Endothelial cell of umbilical vein (primary cell): ENCODE data around the gene NDUFB4. TPM values are rescaled to one million over a fixed set of nuclear protein-coding genes. Genes with fewer than 3 reads are reported as not detected.

ENCODE experiments used
- BruUV-seq: library from RNA; stranded (reverse); fragments of 400-500 nt; replicated peaks from 2 replicates; lab custom pipeline; 2021; lab: Mats Ljungman, UMichigan
- CTCF ChIA-PET: fragments of 300-600, 350-600 bp; sonication (Branson Sonifier 250); formaldehyde crosslinking; loops from one replicate; lab custom pipeline; 2021; ENCODE audit warnings: antibody characterized with exemption, inconsistent platforms; lab: Charles Lee
- POLR2A ChIA-PET: fragments of 300-600, 350-600 bp; sonication (Branson Sonifier 250); formaldehyde crosslinking; loops from one replicate; lab custom pipeline; 2021; ENCODE audit warnings: antibody characterized with exemption, inconsistent platforms; lab: Charles Lee
- DNase-seq: peaks from one replicate; pipeline ENCODE4 v3.0.0-alpha.2; 2011; ENCODE audit warnings: low read depth, low spot score
- FAIRE-seq: peaks from 2 replicates; lab custom pipeline; 2011; peaks lifted over from hg19 to GRCh38; lab: Jason Lieb, UNC
- H2AFZ ChIP-seq: 2 replicates; pipeline ENCODE4 v1.6.0; 2012; ENCODE audit warnings: low read depth, low read length, control low read depth, inconsistent platforms
- H3K27ac ChIP-seq: 2 replicates; pipeline ENCODE4 v1.5.1; 2011; ENCODE audit warnings: low read depth, mild to moderate bottlenecking, control low read depth, low read length, moderate library complexity; ENCODE audit not compliant: insufficient read depth
- H3K27me3 ChIP-seq, 2 experiments: 2 replicates each; pipeline versions ENCODE4 v1.6.0 to v1.6.1; 2011; ENCODE audit warnings: low read length in 2 of 2, mixed read lengths in 1 of 2; ENCODE audit not compliant: control insufficient read depth in 2 of 2, insufficient read depth in 2 of 2
- H3K36me3 ChIP-seq, 2 experiments: 2 replicates in 1 of 2; 3 replicates in 1 of 2; pipeline ENCODE4 v1.5.1; 2011; ENCODE audit warnings: low read length in 2 of 2, mild to moderate bottlenecking in 1 of 2, moderate library complexity in 1 of 2; ENCODE audit not compliant: control insufficient read depth in 2 of 2, insufficient read depth in 2 of 2; ENCODE audit errors: extremely low read depth in 1 of 2
- H3K4me1 ChIP-seq: 3 replicates; pipeline ENCODE4 v1.5.1; 2011; ENCODE audit warnings: mild to moderate bottlenecking, low read length; ENCODE audit not compliant: control insufficient read depth, insufficient read depth; ENCODE audit errors: extremely low read depth
- H3K4me2 ChIP-seq: 2 replicates; pipeline ENCODE4 v1.6.1; 2011; ENCODE audit warnings: low read length, control low read depth, mixed read lengths; ENCODE audit not compliant: insufficient read depth
- H3K4me3 ChIP-seq, 3 experiments: fragments of 200-600 bp in 1 of 3; sonication (generic), shearing (Covaris generic) in 1 of 3; replicated peaks in 1 of 3; 2 replicates each; pipeline ENCODE4 v1.5.1; 2011 to 2016; ENCODE audit warnings: control low read depth in 3 of 3, low read length in 3 of 3, mild to moderate bottlenecking in 2 of 3, inconsistent platforms in 1 of 3, low read depth in 1 of 3, moderate library complexity in 1 of 3; ENCODE audit not compliant: insufficient read depth in 1 of 3
- H3K79me2 ChIP-seq: 2 replicates; pipeline ENCODE4 v1.6.0; 2012; ENCODE audit warnings: low read length, inconsistent platforms; ENCODE audit not compliant: control insufficient read depth, insufficient read depth
- H3K9ac ChIP-seq: replicated peaks from 2 replicates; pipeline ENCODE3; 2011; ENCODE audit warnings: low read length, control low read depth; ENCODE audit not compliant: insufficient read depth; ENCODE audit errors: extremely low read depth
- H3K9me1 ChIP-seq: replicated peaks from 3 replicates; pipeline ENCODE4 v1.6.0; 2011; ENCODE audit warnings: mild to moderate bottlenecking, low read length; ENCODE audit not compliant: control insufficient read depth, insufficient read depth; ENCODE audit errors: extremely low read depth
- H3K9me3 ChIP-seq: replicated peaks from 2 replicates; pipeline ENCODE4 v1.5.1; 2012; ENCODE audit warnings: low read length, inconsistent platforms; ENCODE audit not compliant: control insufficient read depth, insufficient read depth
- H4K20me1 ChIP-seq: replicated peaks from 2 replicates; pipeline ENCODE3; 2011; ENCODE audit warnings: mild to moderate bottlenecking, low read length; ENCODE audit not compliant: control insufficient read depth, insufficient read depth; ENCODE audit errors: extremely low read depth
- EZH2 ChIP-seq: IDR thresholded peaks from 2 replicates; pipeline ENCODE4 v1.6.1; 2012; ENCODE audit warnings: borderline replicate concordance, low read depth, mild to moderate bottlenecking, moderate library complexity, low read length, inconsistent platforms; ENCODE audit not compliant: severe bottlenecking
- FOS ChIP-seq: IDR thresholded peaks from 2 replicates; pipeline ENCODE4 v1.6.1; 2011; ENCODE audit warnings: mild to moderate bottlenecking, low read length, moderate library complexity, borderline replicate concordance; ENCODE audit not compliant: insufficient read depth
- GATA2 ChIP-seq: IDR thresholded peaks from 2 replicates; pipeline ENCODE4 v1.7.0; 2011; ENCODE audit warnings: low read depth, mild to moderate bottlenecking, moderate library complexity, mixed read lengths, low read length; ENCODE audit not compliant: insufficient read length, insufficient read depth
- JUN ChIP-seq: IDR thresholded peaks from 2 replicates; pipeline ENCODE4 v1.6.1; 2011; ENCODE audit warnings: borderline replicate concordance, low read depth; ENCODE audit not compliant: insufficient read length, insufficient read depth
- MYC ChIP-seq: IDR thresholded peaks from one replicate; pipeline ENCODE4 v1.6.1; 2011; ENCODE audit warnings: mild to moderate bottlenecking, low read depth, low read length
- POLR2A ChIP-seq: IDR thresholded peaks from 2 replicates; pipeline ENCODE4 v1.6.1; 2012; ENCODE audit warnings: low read depth, mild to moderate bottlenecking, control low read depth, low read length
- POLR2AphosphoS5 ChIP-seq: IDR thresholded peaks from 2 replicates; pipeline ENCODE4 v1.6.1; 2012; ENCODE audit warnings: low read depth, mild to moderate bottlenecking, control low read depth, low read length, moderate library complexity; ENCODE audit not compliant: insufficient read depth
- dilution Hi-C: fragments of 300-500 bp; cut with MboI; formaldehyde crosslinking; loops from one replicate; pipeline ENCODE4 v1.15.0; 2019; ENCODE audit warnings: low sequenced_read_pairs; ENCODE audit not compliant: extremely low pct_ligation_motif_present
- intact Hi-C: fragments of 100-400 bp; cut with micrococcal nuclease; formaldehyde crosslinking; loops from one replicate; pipeline ENCODE4 v1.10.0; 2022
- polyA plus RNA-seq, 4 experiments: library from polyadenylated mRNA; depleted of rRNA in 3 of 4; stranded (reverse) in 3 of 4; unstranded in 1 of 4; fragments of >200 nt; gene quantifications; 2 replicates each; pipeline versions ENCODE4 v1.2.1 to v1.2.3, GENCODE V29; 2011 to 2012; ENCODE audit warnings: missing spikeins in 1 of 4
- total RNA-seq: library from RNA; stranded (reverse); gene quantifications from 2 replicates; pipeline ENCODE4 v1.2.3, GENCODE V29; 2021
- TF ChIP-seq, protein P1 (sequence below), 2 donors: IDR thresholded peaks; 1 replicate in 1 of 2; 2 replicates in 1 of 2; pipeline ENCODE4 v1.5.1; 2011; ENCODE audit warnings: low read length in 2 of 2, mild to moderate bottlenecking in 2 of 2, moderate library complexity in 2 of 2, control low read depth in 1 of 2, inconsistent platforms in 1 of 2, low read depth in 1 of 2; ENCODE audit not compliant: insufficient read depth in 1 of 2; ENCODE audit errors: extremely low read depth in 1 of 2
- TF ChIP-seq, protein P2 (sequence below): IDR thresholded peaks from 2 replicates; pipeline ENCODE4 v1.6.1; 2011; ENCODE audit not compliant: insufficient read depth, insufficient read length

NDUFB4 gene
- total and polyA plus RNA-seq, 2 donors (not counting 3 experiments of a cell fraction or from before 2014, with no cell fraction given), result 140 to 191 TPM

DNA sequence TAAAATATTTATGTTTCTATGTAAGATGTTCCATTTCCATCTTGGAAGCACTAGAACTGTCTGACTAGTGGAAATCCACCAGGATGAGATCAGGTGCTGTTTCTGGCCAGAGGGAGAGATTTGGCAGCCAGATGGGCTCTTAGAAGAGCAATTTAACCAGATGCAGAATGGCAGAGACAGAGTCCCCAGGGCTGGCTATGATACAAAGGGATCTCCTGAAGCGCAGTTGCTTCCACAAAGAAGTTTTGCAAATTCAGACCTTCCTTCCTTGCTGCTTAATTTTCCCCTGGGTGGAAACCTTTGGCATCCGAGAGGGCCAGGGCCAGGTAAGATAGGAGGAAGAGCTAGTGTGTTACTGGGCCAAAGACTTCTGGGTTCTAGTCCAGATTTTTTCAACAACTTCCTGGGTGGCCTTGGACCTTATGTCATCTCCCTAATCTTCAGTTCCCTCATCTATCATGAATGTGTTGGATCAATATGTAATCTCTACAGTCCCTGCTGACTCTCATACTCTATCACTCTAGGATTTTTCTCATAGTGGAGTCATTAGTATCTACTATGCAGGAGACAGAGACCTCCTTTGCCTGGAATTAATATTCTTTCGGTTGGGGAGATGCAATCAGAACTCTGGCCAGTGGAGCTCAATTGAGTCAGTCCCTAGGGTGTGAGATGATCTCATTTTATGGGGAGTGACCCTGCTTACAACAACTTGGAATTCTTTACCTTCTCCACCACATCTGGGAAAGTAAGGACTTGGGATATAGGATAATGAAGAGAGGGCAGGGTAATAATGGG lies 41.1 kb upstream of the NDUFB4 start:
- ChIA-PET POLR2A (no interaction called here), CTCF (interaction anchor here (1.1 to 5.4 kb wide), 3 partner anchors 136 to 663 kb away, joined by 5 to 246 read pairs (median 122); no protein-coding TSS in a partner anchor)
- Histone ChIP-seq H4K20me1 (no peaks in the 10 kb centered on the region), H3K27ac (no peak overlapping the region), H3K4me1 (peaks cover 14% of the 10 kb centered on the region), H3K36me3 (no peaks in the 10 kb centered on the region), H3K9ac (no peak overlapping the region), H3K4me2 (no peak overlapping the region), H3K79me2 (no peaks in the 10 kb centered on the region), H3K4me3 (no peak overlapping the region), H3K9me1 (no peaks in the 10 kb centered on the region), H3K27me3 (no peaks in the 10 kb centered on the region), H3K9me3 (no peaks in the 10 kb centered on the region), H2AFZ (no peak overlapping the region)
- BruUV-seq, result no TSS peak
- no peak for TF ChIP-seq POLR2A
- TF ChIP-seq, protein P1, sequence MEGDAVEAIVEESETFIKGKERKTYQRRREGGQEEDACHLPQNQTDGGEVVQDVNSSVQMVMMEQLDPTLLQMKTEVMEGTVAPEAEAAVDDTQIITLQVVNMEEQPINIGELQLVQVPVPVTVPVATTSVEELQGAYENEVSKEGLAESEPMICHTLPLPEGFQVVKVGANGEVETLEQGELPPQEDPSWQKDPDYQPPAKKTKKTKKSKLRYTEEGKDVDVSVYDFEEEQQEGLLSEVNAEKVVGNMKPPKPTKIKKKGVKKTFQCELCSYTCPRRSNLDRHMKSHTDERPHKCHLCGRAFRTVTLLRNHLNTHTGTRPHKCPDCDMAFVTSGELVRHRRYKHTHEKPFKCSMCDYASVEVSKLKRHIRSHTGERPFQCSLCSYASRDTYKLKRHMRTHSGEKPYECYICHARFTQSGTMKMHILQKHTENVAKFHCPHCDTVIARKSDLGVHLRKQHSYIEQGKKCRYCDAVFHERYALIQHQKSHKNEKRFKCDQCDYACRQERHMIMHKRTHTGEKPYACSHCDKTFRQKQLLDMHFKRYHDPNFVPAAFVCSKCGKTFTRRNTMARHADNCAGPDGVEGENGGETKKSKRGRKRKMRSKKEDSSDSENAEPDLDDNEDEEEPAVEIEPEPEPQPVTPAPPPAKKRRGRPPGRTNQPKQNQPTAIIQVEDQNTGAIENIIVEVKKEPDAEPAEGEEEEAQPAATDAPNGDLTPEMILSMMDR (IDR thresholded peaks at IDR 0.05; ENCODE audit: extremely low read depth in 1 of 2, insufficient read depth in 1 of 2, low read depth in 1 of 2, low read length in 2 of 2), result no peak
- no peak for TF ChIP-seq FOS
- TF ChIP-seq EZH2, result no peak
- TF ChIP-seq JUN, result no peak
- no peak for TF ChIP-seq GATA2
- TF ChIP-seq MYC, result no peak
- no peak for TF ChIP-seq POLR2AphosphoS5
- TF ChIP-seq, protein P2, sequence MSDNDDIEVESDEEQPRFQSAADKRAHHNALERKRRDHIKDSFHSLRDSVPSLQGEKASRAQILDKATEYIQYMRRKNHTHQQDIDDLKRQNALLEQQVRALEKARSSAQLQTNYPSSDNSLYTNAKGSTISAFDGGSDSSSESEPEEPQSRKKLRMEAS, result no peak
- dilution Hi-C loops (no loop called here), intact Hi-C loops (no loop called here)
- DNase-seq (no peak), FAIRE-seq (no peak)
